ENCODE measurements around the gene CACHD1.

CACHD1 gene

DNA sequence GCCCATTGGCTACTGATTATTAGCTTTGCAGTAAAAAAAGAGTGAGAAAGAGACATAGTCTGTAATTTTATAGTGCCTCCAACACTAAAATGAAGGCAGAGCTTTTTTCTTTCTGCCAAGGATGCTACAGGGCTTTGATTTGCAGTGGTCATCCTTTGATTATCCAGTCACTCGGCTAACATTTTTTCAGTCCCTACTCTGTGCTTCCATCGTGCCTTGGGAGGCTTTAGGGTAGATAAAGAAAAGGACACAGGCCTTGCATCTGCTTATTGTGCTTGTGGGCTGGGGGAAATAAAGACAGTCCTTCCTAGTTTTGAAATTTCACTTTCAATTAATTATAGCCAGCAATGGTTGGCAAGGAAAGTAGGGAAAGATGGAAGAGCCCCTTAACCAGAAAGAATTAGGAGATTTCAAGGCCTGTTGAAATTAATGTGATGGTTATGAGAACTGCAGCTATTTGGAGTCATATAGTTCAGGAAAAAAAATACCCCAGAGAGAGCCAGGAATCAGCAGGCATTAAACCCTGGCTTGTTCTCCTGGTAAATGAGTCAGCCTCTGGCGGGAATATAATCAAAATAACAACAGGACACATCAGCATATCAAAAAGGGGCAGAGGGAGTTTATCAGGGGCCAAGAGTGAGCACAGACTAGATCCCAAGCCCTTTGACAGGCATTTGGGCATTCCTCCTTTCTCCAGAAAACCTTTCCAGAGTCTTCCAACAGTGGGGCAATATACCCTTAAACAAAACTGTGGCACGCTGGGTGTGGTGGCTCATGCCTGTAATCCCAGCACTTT, 27.4 kb downstream of the CACHD1 start:
- H3K4me3 ChIP-seq (ENCODE audit: control insufficient read depth, low read depth, low read length), result no peak overlapping the region
- DNase-seq (ENCODE audit: low read depth), result no peak
- TF ChIP-seq, protein P1, sequence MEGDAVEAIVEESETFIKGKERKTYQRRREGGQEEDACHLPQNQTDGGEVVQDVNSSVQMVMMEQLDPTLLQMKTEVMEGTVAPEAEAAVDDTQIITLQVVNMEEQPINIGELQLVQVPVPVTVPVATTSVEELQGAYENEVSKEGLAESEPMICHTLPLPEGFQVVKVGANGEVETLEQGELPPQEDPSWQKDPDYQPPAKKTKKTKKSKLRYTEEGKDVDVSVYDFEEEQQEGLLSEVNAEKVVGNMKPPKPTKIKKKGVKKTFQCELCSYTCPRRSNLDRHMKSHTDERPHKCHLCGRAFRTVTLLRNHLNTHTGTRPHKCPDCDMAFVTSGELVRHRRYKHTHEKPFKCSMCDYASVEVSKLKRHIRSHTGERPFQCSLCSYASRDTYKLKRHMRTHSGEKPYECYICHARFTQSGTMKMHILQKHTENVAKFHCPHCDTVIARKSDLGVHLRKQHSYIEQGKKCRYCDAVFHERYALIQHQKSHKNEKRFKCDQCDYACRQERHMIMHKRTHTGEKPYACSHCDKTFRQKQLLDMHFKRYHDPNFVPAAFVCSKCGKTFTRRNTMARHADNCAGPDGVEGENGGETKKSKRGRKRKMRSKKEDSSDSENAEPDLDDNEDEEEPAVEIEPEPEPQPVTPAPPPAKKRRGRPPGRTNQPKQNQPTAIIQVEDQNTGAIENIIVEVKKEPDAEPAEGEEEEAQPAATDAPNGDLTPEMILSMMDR (IDR thresholded peaks at IDR 0.05; ENCODE audit: control insufficient read depth, insufficient read depth, low read depth, low read length, missing control alignments), result no peak

DNA sequence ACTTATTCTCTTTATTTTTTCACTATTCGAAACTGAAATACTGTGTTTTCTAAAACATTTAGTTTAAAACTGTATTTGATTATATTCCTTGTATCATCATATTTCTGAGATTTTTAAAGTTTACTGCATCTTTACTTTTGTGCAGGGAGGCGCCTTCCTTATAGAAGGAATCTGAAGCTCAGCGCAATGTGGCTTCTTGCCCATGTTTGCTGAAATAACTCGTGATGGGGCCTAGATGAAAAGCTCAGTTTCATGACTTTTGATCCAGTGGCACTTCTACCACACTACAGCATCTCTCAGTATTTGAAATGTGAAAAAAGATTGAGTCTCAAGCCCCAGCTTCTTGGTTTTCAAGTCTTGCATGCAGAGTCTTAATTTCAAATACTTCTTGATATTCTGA, 28.4 kb downstream of the CACHD1 start:
- H3K4me3 ChIP-seq (ENCODE audit: control insufficient read depth, low read depth, low read length), result no peak overlapping the region
- TF ChIP-seq, protein P1 (IDR thresholded peaks at IDR 0.05; ENCODE audit: control insufficient read depth, insufficient read depth, low read depth, low read length, missing control alignments), result no peak
- no peak for DNase-seq (ENCODE audit: low read depth)

DNA sequence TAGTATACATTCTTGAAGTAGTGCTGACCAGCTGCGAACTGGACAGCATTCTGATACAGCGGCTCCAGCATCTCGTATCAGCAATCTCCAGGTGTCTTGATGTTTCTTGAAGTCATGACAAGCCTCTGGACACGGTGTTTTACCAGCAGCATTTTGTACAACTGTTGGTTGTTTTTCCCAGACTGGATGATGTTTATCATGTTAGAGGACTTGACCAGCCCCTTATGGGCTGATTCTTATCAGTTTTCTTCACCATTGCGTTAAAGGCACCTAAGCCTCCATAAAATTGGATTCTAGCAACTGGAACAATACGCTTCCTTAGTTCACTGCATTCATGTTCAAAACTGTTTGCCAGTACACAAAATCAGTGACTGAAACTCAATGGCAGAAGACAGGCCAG, 29.1 kb downstream of the CACHD1 start:
- TF ChIP-seq, protein P1 (IDR thresholded peaks at IDR 0.05; ENCODE audit: control insufficient read depth, insufficient read depth, low read depth, low read length, missing control alignments), result no peak
- no peak for DNase-seq (ENCODE audit: low read depth)
- H3K4me3 ChIP-seq (ENCODE audit: control insufficient read depth, low read depth, low read length), result no peak overlapping the region

DNA sequence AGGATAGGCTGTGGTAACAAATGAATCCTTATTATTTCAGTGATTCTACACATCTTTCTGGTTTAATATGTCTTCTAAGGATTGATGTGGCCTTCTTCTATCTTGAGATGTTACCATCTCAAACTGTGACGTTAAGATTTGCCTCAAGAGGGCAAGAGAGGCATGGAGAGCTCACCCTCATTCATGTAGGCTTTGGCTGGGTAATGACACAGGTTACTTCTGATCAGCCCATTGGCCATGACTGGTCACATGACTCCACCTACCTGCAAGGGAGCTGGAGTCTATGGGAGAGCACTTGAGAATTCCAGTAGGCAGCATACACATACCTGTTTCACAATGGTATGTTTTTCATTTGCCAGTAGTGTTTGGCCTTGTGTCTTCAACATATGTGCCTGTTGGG, 30.0 kb downstream of the CACHD1 start:
- TF ChIP-seq, protein P1 (IDR thresholded peaks at IDR 0.05; ENCODE audit: control insufficient read depth, insufficient read depth, low read depth, low read length, missing control alignments), result peak; percentile 3
- DNase-seq (ENCODE audit: low read depth), result no peak

DNA sequence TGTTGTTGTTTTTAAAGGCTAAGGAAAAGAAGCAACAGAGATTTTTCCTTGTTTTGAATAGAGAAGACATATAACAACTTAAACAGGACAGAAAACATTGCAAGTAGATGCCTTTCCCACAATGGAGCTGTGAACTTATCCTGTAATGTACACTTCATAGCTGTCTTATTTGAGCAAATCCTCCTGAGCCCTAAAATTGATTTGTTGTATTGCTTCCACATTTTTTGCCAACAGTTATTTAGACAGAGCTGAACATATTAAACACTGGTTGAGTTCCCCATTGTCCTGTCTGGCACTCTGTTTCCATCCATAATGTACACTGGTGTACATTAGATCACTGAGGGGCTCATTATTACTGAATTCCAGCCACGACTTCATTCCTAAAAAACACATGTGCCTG, 32.2 kb downstream of the CACHD1 start:
- no peak for DNase-seq (ENCODE audit: low read depth)
- TF ChIP-seq, protein P1 (IDR thresholded peaks at IDR 0.05; ENCODE audit: control insufficient read depth, insufficient read depth, low read depth, low read length, missing control alignments), result no peak
- H3K4me3 ChIP-seq (ENCODE audit: control insufficient read depth, low read depth, low read length), result no peak overlapping the region

More for the DNA sequence above, 30.0 kb downstream of the CACHD1 start:
- no peak overlapping the region for H3K4me3 ChIP-seq (ENCODE audit: control insufficient read depth, low read depth, low read length)

DNA sequence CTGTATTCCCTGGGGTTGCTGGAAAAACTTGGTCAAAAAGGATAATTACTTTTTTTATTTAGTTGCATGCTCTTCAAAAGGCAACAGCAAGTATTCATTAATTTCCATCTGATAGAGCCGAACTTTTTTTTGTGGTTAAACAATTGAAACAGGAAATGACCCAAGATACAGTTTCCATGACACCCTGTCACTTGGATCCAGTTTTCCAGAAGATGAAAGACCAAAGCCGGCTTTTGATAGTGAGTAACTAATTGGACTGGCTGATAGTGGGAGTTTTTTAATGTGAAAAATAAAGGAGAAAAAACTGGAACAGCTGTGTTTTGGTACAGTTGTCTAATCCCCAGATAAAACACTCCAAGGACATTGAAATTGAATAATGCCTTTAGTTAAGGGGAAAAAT, 33.0 kb downstream of the CACHD1 start:
- TF ChIP-seq, protein P1 (IDR thresholded peaks at IDR 0.05; ENCODE audit: control insufficient read depth, insufficient read depth, low read depth, low read length, missing control alignments), result no peak
- no peak overlapping the region for H3K4me3 ChIP-seq (ENCODE audit: control insufficient read depth, low read depth, low read length)
- no peak for DNase-seq (ENCODE audit: low read depth)

All from AG09309 (cell line).